D721Med (cell line): ENCODE data around the gene IL26.
A peak's percentile ranks its signal among the peaks of the same experiment; 100 is the strongest.
"Not testable (repeated sequence)": the region's sequence is repeated elsewhere in the genome, so short reads cannot be mapped to it uniquely, and the experiment has no call there.

Source experiments
- DNase-seq: peaks from one replicate; pipeline ENCODE4 v3.0.0; 2011; ENCODE audit warnings: low spot score; ENCODE audit not compliant: insufficient read length
- FAIRE-seq: peaks from 2 replicates; lab custom pipeline; 2011; peaks lifted over from hg19 to GRCh38; lab: Jason Lieb, UNC
- CTCF ChIP-seq: IDR thresholded peaks from 2 replicates; pipeline ENCODE4 v1.5.1; 2012; ENCODE audit warnings: mild to moderate bottlenecking, control low read depth; ENCODE audit not compliant: insufficient read depth; ENCODE audit errors: missing control alignments

IL26 gene

DNA sequence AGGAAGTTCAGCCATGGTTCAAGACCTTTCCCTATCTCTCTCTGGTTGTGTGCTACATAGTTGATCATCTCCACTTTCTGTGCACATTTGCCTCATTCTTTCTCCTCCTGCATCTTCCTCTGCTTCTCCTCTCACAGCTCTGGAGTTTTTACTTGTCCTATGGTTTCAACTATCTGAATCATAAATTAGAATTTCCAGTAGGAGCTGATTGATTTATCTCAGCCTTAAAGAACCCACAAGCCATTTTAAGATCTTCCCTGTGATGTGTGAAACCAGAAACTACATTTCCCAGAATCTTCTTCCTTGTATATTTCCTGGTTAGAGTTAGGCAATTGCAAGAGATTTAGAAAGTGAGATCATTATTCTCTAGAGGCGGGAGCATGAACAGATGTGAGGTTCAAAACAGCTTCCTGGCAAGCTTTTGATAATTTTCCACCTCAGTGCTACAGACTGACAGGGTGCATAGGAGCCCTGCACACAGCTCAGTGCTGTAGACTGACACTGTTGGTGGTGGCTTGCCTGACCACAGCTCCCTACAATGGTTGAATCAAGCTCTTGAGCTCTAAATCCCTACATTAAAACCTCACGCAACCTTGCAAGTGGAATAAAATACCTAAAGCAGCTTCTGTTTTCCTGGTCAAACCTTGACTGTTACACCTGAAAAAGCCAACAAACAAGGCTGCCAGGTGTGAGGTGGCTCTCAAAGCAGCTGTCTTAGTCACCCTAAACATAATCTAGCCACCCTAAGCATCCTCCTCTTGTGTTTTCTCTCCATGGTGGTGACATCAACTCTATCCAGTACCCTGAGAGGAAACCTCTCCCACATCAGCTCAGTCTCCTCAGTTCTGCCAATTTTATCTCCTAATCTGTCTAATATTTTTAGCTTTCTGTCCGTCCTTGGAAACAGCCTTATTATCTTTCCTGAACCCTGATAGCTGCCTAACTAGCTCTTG is 44.5 kb downstream of the IL26 start:
- FAIRE-seq (peak; percentile 32), DNase-seq (no peak)
- no peak for TF ChIP-seq CTCF

- FAIRE-seq (no peak), DNase-seq (no peak)
- TF ChIP-seq CTCF = no peak
Measured at GRCh38 chr12:68178774-68179439, 46.7 kb downstream of the IL26 start.

GRCh38 chr12:68178184-68178583 is 47.4 kb downstream of the IL26 start:
- FAIRE-seq (no peak), DNase-seq (no peak)
- no peak for TF ChIP-seq CTCF

DNA sequence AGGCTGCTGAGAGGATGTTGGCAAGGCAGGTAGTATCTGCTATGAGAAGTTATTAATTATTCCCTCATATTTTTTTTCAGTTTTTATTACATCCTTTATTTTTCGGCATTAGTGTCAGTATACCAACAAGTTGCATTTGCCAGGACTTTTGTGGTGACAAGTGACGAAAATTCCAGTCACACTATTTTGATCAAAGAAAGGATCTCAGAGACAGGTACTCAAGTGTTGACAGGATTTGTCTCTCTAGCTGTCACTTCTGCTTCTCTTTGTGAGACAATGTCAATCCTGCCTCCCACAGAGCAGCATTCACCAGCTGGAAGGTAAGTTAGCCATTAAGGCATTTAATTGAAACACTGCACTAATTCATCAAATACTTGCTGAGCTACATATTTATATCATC is 48.0 kb downstream of the IL26 start:
- FAIRE-seq = no peak
- no peak for TF ChIP-seq CTCF

DNA sequence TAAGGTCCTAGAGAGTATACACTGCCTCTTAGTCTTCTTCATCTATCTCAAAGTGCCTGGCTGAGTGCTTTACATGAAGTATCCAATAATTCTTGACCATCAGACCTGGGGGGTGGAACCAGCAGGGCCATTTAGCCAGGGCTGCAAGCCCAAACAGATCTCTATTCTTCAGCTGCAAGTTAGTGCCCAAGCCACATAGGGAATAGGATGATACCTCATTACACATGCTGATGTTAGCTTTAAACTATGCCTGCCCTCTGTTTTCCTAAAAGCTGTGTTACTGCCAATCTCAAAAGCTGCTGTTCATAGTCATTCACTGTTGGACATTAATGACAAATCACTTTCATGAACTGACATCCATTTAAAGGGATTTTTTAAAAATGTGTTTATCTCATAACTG is 49.4 kb downstream of the IL26 start:
- TF ChIP-seq CTCF = no peak
- FAIRE-seq (no peak), DNase-seq (no peak)

More for the DNA sequence above, 48.0 kb downstream of the IL26 start:
- DNase-seq = no peak

- TF ChIP-seq CTCF = no peak
- DNase-seq (no peak), FAIRE-seq (no peak)
Measured at GRCh38 chr12:68175557-68176061, 50.0 kb downstream of the IL26 start.

DNA sequence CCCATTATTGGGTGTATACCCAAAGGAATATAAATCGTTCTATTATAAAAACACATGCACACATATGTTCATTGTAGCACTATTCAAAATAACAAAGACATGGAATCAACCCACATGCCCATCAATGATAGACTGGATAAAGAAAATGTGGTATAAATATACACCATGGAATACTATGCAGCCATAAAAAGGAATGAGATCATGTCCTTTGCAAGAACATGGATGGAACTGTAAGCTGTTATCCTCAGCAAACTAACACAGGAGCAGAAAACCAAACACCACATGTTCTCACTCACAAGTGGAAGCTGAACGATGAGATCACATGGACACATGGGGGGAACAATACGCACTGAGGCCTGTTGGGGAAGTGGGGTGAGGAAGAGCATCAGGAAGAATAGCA is 50.8 kb downstream of the IL26 start:
- DNase-seq, FAIRE-seq: not testable (repeated sequence)
